ENCODE data around the gene TJP3.

The TJP3 gene

GRCh38 chr19:3708207-3708931 is at the start of gene TJP3:
TSS of gene TJP3 (plus strand) at chr19:3708384. CDS start at chr19:3728433, 20,049 bp downstream.
- no peaks in the 10 kb centered on the region for H3K36me3 ChIP-seq (ENCODE audit: control insufficient read depth, insufficient read depth, low read length)
- no peak for TF ChIP-seq CTCF (IDR thresholded peaks at IDR 0.05; ENCODE audit: insufficient read depth, low read length, poor library complexity, severe bottlenecking)
- no peak within 1 kb of the TSS for H3K4me3 ChIP-seq (replicated peaks; ENCODE audit: low read depth, low read length)
- no peaks in the 10 kb centered on the region; the same call in 1 of the 2 replicates for H3K27me3 ChIP-seq (replicated peaks; ENCODE audit: control insufficient read depth, insufficient read depth, low read length)
- DNase-seq (ENCODE audit: extremely low read depth, insufficient read length): no peak

GRCh38 chr19:3658870-3659745 is 49.1 kb upstream of the TJP3 start:
- Histone ChIP-seq H3K36me3 (ENCODE audit: control insufficient read depth, insufficient read depth, low read length) (peaks cover 30% of the 10 kb centered on the region), H3K27me3 (replicated peaks; ENCODE audit: control insufficient read depth, insufficient read depth, low read length) (no peaks in the 10 kb centered on the region), H3K4me3 (replicated peaks; ENCODE audit: low read depth, low read length) (no peak overlapping the region)
- DNase-seq (ENCODE audit: extremely low read depth, insufficient read length): no peak
- TF ChIP-seq CTCF (IDR thresholded peaks at IDR 0.05; ENCODE audit: insufficient read depth, low read length, poor library complexity, severe bottlenecking): no peak

- Histone ChIP-seq H3K27me3 (replicated peaks; ENCODE audit: control insufficient read depth, insufficient read depth, low read length) (no peaks in the 10 kb centered on the region), H3K36me3 (ENCODE audit: control insufficient read depth, insufficient read depth, low read length) (peaks cover 30% of the 10 kb centered on the region), H3K4me3 (replicated peaks; ENCODE audit: low read depth, low read length) (no peak overlapping the region)
- no peak for DNase-seq (ENCODE audit: extremely low read depth, insufficient read length)
- no peak for TF ChIP-seq CTCF (IDR thresholded peaks at IDR 0.05; ENCODE audit: insufficient read depth, low read length, poor library complexity, severe bottlenecking)
Measured at GRCh38 chr19:3659746-3660112, 48.5 kb upstream of the TJP3 start.

GRCh38 chr19:3660493-3661219 is 47.5 kb upstream of the TJP3 start:
- Histone ChIP-seq H3K27me3 (replicated peaks; ENCODE audit: control insufficient read depth, insufficient read depth, low read length) (no peaks in the 10 kb centered on the region), H3K4me3 (replicated peaks; ENCODE audit: low read depth, low read length) (no peak overlapping the region), H3K36me3 (ENCODE audit: control insufficient read depth, insufficient read depth, low read length) (peaks cover 30% of the 10 kb centered on the region)
- TF ChIP-seq CTCF (IDR thresholded peaks at IDR 0.05; ENCODE audit: insufficient read depth, low read length, poor library complexity, severe bottlenecking): no peak
- DNase-seq (ENCODE audit: extremely low read depth, insufficient read length): no peak

- DNase-seq (ENCODE audit: extremely low read depth, insufficient read length): no peak
- Histone ChIP-seq H3K4me3 (replicated peaks; ENCODE audit: low read depth, low read length) (no peak overlapping the region), H3K27me3 (replicated peaks; ENCODE audit: control insufficient read depth, insufficient read depth, low read length) (no peaks in the 10 kb centered on the region), H3K36me3 (ENCODE audit: control insufficient read depth, insufficient read depth, low read length) (peaks cover 32% of the 10 kb centered on the region)
- no peak for TF ChIP-seq CTCF (IDR thresholded peaks at IDR 0.05; ENCODE audit: insufficient read depth, low read length, poor library complexity, severe bottlenecking)
Measured at GRCh38 chr19:3661284-3662238, 46.6 kb upstream of the TJP3 start.
